GM12892 (cell line): Measurements from ENCODE around the gene BHLHE40.
"Not testable (repeated sequence)": the region's sequence is repeated elsewhere in the genome, so short reads cannot be mapped to it uniquely, and the experiment has no call there.

Experiments used
- DNase-seq: peaks from one replicate; pipeline ENCODE4 v3.0.0; 2011; ENCODE audit not compliant: insufficient read length
- FAIRE-seq: peaks from 2 replicates; lab custom pipeline; 2011; peaks lifted over from hg19 to GRCh38; lab: Jason Lieb, UNC
- POLR2A ChIP-seq: IDR thresholded peaks from 2 replicates; pipeline ENCODE4 v1.6.1; 2011; ENCODE audit warnings: low read depth, low read length, control low read depth
- POLR2AphosphoS5 ChIP-seq: IDR thresholded peaks from 2 replicates; pipeline ENCODE4 v1.6.1; 2011; ENCODE audit warnings: low read depth, low read length, control low read depth
- TAF1 ChIP-seq: IDR thresholded peaks from 2 replicates; pipeline ENCODE4 v1.6.1; 2011; ENCODE audit warnings: low read depth, mild to moderate bottlenecking, control low read depth, low read length, borderline replicate concordance

The BHLHE40 gene

DNA sequence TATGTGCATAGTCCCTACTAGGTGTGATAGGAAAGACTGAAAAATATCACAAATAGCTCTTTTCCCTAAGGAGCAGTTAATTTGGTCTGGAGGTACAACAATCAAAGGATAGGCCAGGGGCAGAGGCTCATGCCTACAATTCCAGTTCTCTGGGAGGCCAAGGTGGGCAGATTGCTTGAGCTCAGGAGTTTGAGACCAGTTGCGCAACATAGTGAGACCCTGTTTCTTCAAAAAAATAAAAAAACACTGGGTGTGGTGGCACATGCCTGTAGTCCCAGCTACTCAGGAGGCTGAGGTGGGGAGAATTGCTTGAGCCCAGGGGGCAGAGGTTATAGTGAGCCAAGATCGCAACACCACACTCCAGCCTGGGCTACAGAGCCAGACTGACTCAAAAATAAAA, 30.2 kb upstream of the BHLHE40 start:
- no peak for TF ChIP-seq POLR2A
- no peak for TF ChIP-seq TAF1
- no peak for TF ChIP-seq POLR2AphosphoS5
- FAIRE-seq, result no peak
- no peak for DNase-seq

- DNase-seq (no peak), FAIRE-seq (no peak)
- TF ChIP-seq POLR2A, result no peak
- TF ChIP-seq TAF1, result no peak
- no peak for TF ChIP-seq POLR2AphosphoS5
Observed at GRCh38 chr3:4949659-4950058, 29.6 kb upstream of the BHLHE40 start.

DNA sequence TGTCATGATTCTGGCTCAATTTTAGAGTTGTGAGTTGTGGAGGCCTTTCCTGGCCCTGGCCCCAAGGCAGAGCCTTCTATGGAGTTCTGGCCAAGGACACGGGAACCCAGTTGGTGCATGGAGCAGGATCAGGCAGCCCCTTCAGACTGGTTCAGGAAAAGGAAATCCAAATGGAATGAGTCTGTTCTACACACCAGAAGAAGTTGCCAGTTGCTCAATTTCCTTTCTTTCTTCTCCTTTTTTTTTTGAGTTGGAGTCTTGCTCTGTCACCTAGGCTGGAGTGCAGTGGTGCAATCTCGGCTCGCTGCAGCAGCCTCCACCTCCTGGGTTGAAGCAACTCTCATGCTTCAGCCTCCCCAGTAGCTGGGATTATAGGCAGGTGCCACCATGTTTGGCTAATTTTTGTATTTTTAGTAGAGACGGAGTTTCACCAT, 28.9 kb upstream of the BHLHE40 start:
- DNase-seq, result no peak
- no peak for FAIRE-seq
- no peak for TF ChIP-seq TAF1
- TF ChIP-seq POLR2AphosphoS5, result no peak
- no peak for TF ChIP-seq POLR2A

GRCh38 chr3:4950948-4951347, 28.3 kb upstream of the BHLHE40 start:
- TF ChIP-seq TAF1 (no peak), POLR2A (no peak), POLR2AphosphoS5 (no peak)
- FAIRE-seq (no peak), DNase-seq (no peak)

- TF ChIP-seq POLR2A (no peak), TAF1 (no peak), POLR2AphosphoS5 (no peak)
- no peak for FAIRE-seq
- no peak for DNase-seq
Observed at GRCh38 chr3:4953119-4953518, 26.1 kb upstream of the BHLHE40 start.

- FAIRE-seq, result no peak
- TF ChIP-seq TAF1 (no peak), POLR2A (no peak), POLR2AphosphoS5 (no peak)
- no peak for DNase-seq
Observed at GRCh38 chr3:4954256-4955000, 24.8 kb upstream of the BHLHE40 start.

DNA sequence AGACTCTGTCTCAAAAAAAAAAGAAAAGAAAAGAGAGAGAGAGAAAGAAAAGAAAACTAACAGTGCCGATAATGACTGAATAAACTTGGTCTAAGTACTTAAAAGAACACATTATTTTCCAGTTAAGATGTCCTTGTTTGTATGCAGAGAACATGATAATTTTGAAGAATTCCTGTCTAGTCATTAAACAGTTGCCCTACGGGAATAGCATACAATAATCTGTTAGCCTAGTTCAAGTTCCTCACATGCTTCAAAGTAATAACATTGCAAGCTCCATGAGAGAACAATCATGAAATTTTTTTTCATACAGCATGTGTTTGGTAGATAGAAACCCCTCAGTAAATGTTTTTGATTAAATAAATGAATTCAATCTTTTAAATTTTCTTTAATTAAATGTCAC, 23.1 kb upstream of the BHLHE40 start:
- TF ChIP-seq POLR2A (no peak), POLR2AphosphoS5 (no peak), TAF1 (no peak)
- no peak for FAIRE-seq

GRCh38 chr3:4956738-4957137, 22.5 kb upstream of the BHLHE40 start:
- TF ChIP-seq TAF1 (no peak), POLR2AphosphoS5 (no peak), POLR2A (no peak)
- FAIRE-seq, result no peak

More for the DNA sequence above, 23.1 kb upstream of the BHLHE40 start:
- DNase-seq, result no peak

GRCh38 chr3:4957978-4958377, 21.3 kb upstream of the BHLHE40 start:
- no peak for DNase-seq
- no peak for FAIRE-seq
- TF ChIP-seq POLR2A (no peak), TAF1 (no peak), POLR2AphosphoS5 (no peak)

More at GRCh38 chr3:4956738-4957137, 22.5 kb upstream of the BHLHE40 start:
- DNase-seq, result no peak

DNA sequence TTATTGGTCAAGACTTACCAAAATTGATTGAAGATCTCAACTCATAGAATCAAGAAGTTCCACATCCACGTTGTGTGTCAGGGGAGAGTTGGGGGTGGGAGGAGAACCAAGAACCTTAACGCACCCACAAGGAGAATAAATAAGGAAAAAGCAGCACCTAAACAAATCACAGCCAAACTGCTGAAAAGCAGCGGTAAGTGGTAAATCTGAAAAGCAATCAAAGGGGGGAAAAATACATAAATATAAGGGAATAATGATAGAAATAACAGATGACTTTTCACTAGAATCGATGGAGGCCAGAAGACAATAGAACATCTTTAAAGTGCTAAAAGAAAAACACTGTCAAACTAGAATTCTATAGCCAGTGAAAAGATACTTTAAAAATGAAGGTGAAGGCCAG, 20.1 kb upstream of the BHLHE40 start:
- no peak for FAIRE-seq
- no peak for TF ChIP-seq POLR2AphosphoS5

DNA sequence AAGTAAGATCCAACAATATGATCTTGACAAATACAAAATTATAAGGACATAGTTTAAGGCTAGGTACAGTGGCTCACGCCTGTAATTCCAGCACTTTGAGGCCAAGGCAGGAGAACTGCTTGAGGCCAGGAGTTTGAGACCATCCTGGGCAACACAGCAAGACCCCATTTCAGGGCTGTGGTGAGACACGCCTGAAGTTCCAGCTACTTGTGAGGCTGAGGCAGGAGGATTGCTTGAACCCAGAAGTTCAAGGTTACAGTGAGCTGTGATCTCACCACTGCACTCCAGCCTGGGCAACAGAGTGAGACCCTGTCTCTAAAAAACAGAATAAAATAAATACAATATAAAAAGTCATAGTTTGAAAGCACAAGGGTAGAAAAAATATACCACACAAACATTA, 17.4 kb upstream of the BHLHE40 start:
- DNase-seq, FAIRE-seq: not testable (repeated sequence)

More for the DNA sequence above, 20.1 kb upstream of the BHLHE40 start:
- DNase-seq, result no peak

DNA sequence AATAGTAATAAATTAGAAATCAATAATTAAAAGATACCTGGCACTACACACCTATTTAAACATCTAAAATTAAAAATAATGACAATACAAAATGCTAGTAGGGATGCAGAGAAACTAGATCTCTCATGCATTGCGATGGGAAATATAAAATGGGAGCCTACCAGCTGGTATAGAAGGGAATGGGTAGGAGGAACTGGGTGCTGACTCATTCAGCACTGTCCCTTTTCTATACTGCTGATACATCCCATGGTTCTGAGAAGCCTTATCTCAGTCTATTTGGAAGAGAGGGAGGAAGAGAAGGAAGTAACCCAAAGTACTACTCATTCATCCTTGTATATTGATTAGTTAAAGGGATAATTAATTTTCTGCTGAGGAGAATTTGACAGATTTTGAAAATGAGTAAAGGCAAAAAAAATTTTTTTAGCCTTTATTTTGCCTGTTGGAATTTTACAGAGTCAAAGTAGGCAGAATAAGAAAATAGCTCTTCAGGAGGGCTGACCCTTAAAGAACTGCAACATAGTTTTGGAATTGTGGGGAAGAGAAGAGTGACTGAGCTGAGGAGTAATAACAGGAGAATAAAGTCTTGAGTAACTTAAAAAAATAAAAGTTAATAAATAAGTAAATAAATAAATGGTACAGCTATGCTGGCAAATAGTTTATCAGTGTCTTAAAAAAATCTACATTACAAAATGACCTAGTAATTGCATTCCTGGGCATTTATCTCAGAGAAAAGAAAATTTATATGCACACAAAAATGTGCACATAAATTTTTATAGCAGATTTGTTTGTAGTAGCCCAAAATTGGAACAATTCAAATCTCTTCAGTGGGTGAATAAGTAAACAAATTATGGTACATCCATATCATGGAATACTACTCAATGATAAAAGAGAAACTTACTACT, 15.3 kb upstream of the BHLHE40 start:
- FAIRE-seq (no peak), DNase-seq (no peak)
- TF ChIP-seq POLR2AphosphoS5, result no peak

DNA sequence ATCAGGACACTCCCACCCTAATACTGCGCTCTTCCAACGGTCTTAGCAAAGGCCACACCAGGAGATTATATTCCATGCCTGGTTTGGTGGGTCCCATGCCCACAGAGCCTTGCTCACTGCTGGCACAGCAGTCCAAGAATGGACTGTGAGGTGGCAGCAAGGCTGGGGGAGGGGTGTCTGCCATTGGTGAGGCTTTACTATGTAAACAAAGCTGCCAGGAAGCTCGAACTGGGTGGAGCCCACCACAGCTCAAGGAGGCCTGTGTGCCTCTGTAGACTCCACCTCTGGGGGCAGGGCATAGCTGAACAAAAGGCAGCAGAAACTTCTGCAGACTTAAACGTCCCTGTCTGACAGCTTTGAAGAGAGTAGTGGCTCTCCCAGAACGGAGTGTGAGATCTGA, 13.2 kb upstream of the BHLHE40 start:
- FAIRE-seq, DNase-seq: not testable (repeated sequence)

DNA sequence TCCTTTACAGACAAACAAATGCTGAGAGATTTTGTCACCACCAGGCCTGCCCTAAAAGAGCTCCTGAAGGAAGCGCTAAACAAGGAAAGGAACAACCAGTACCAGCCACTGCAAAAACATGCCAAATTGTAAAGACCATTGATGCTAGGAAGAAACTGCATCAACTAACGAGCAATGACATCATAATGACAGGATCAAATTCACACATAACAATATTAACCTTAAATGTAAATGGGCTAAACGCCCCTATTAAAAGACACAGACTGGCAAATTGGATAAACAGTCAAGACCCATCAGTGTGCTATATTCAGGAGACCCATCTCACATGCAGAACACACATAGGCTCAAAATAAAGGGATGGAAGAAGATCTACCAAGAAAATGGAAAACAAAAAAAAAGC, 11.6 kb upstream of the BHLHE40 start:
- FAIRE-seq, DNase-seq: not testable (repeated sequence)

DNA sequence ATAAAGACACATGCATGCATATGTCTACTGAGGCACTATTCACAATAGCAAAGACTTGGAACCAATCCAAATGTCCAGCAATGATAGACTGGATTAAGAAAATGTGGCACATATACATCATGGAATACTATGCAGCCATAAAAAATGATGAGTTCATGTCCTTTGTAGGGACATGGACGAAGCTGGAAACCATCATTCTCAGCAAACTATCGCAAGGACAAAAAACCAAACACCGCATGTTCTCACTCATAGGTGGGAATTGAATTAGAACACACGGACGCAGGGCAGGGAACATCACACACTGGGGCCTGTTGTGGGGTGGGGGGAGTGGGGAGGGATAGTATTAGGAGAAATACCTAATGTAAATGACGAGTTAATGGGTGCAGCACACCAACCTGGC, 7.8 kb upstream of the BHLHE40 start:
- DNase-seq, FAIRE-seq: not testable (repeated sequence)
